NCI-H2171 (cell line): Measurements from ENCODE around the gene ANKAR.

ENCODE experiments used
- DNase-seq: peaks from one replicate; lab custom pipeline; 2025; lab: John Stamatoyannopoulos, UW

Gene ANKAR

DNA sequence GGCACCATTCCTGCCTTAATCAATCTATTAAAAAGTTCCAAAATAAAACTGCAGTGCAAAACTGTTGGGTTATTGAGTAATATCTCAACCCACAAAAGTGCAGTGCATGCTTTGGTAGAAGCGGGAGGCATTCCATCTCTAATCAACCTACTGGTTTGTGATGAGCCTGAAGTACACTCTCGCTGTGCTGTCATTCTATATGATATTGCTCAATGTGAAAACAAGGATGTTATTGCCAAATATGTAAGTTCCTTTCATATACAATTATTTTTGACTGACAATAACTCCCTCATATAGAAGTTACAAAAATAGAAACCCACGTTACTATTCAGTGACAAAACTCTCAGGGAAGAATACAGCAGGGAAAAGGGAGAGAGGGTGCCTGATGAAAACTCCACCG is 45.1 kb downstream of the ANKAR start:
- no peak for DNase-seq

DNA sequence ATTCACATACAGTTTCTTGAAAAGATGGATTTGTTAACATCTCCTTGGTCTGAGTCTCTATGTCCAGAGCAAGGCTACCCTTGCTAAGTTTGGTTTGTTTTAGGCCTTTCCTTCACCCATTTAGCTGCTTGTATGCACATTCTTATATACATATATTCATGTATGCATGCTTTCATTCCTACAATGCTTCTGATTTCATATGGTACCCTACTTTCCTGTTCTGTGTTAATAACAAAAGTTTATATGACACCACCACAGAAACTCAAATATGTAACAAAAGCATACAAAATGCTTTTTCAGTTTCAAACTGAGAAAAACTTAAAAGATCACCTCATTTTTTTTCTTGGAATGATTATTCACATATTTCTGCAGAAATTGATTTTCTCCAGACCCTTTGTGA is 48.7 kb downstream of the ANKAR start:
- DNase-seq: no peak
